ENCODE measurements around the gene EXOC1L. TPM values are rescaled to one million over a fixed set of nuclear protein-coding genes. Genes with fewer than 3 reads are reported as not detected.

The EXOC1L gene
- total RNA-seq, 6 experiments from 2014 or later: not detected

GRCh38 chr4:55880652-55881280, 61.2 kb downstream of the EXOC1L start:
- H3K27ac Mint-ChIP-seq: no peak overlapping the region
- H3K27me3 Mint-ChIP-seq (ENCODE audit: insufficient read depth): no peaks in the 10 kb centered on the region
- no peaks in the 10 kb centered on the region for H3K4me1 Mint-ChIP-seq (ENCODE audit: low read depth)
- H3K36me3 Mint-ChIP-seq (ENCODE audit: low read depth): peaks cover 26% of the 10 kb centered on the region
- no peak overlapping the region for H3K4me3 Mint-ChIP-seq
- no peak for TF ChIP-seq CTCF (IDR thresholded peaks at IDR 0.05)
- no peaks in the 10 kb centered on the region for H3K9me3 Mint-ChIP-seq
- DNase-seq: no peak

- Mint-ChIP-seq H3K4me1 (ENCODE audit: low read depth) (no peaks in the 10 kb centered on the region), H3K36me3 (ENCODE audit: low read depth) (peaks cover 14% of the 10 kb centered on the region), H3K27ac (no peak overlapping the region), H3K4me3 (no peak overlapping the region), H3K27me3 (ENCODE audit: insufficient read depth) (no peaks in the 10 kb centered on the region), H3K9me3 (no peaks in the 10 kb centered on the region)
- TF ChIP-seq CTCF (IDR thresholded peaks at IDR 0.05): no peak
- no peak for DNase-seq
Measured at GRCh38 chr4:55884093-55884850, 64.7 kb downstream of the EXOC1L start.

GRCh38 chr4:55884851-55885219, 65.2 kb downstream of the EXOC1L start:
- H3K9me3 Mint-ChIP-seq: no peaks in the 10 kb centered on the region
- no peak overlapping the region for H3K4me3 Mint-ChIP-seq
- DNase-seq: no peak
- H3K27ac Mint-ChIP-seq: no peak overlapping the region
- peaks cover 14% of the 10 kb centered on the region for H3K36me3 Mint-ChIP-seq (ENCODE audit: low read depth)
- H3K4me1 Mint-ChIP-seq (ENCODE audit: low read depth): no peaks in the 10 kb centered on the region
- no peaks in the 10 kb centered on the region for H3K27me3 Mint-ChIP-seq (ENCODE audit: insufficient read depth)
- TF ChIP-seq CTCF (IDR thresholded peaks at IDR 0.05): no peak

Other genes starting within 250 kb of the EXOC1L start
- not detected for gene PDCL2, start 227.5 kb upstream of the EXOC1L start, total RNA-seq (2021; fragmentation: NEBNext Ultra II Directional; extraction: Animal tissue kit (Norgen Biotek cat#: 25700))
- not detected for gene NMU, start 183.5 kb upstream of the EXOC1L start, total RNA-seq (2021; fragmentation: NEBNext Ultra II Directional; extraction: Animal tissue kit (Norgen Biotek cat#: 25700))
- 10 to 100 TPM; 28.8 to 32.6 (median 31.4) TPM for gene EXOC1, start 33.9 kb downstream of the EXOC1L start, total RNA-seq (2021; fragmentation: NEBNext Ultra II Directional; extraction: Animal tissue kit (Norgen Biotek cat#: 25700))
- 1 to 10 TPM; 4.3 to 7.0 (median 6.3) TPM for gene CEP135, start 129.2 kb downstream of the EXOC1L start, total RNA-seq (2021; fragmentation: NEBNext Ultra II Directional; extraction: Animal tissue kit (Norgen Biotek cat#: 25700))